Endometrium (tissue), 2 donors: ENCODE results near the gene PPP1R13B.

Source experiments
- FAIRE-seq: peaks from 2 replicates; lab custom pipeline; 2012; peaks lifted over from hg19 to GRCh38; lab: Jason Lieb, UNC
- donor health status: control.
- donor health status: control.

The PPP1R13B gene

GRCh38 chr14:103685276-103686211 lies 161.8 kb downstream of the PPP1R13B start:
- FAIRE-seq: no peak

GRCh38 chr14:103684871-103685270 lies 162.5 kb downstream of the PPP1R13B start:
- FAIRE-seq: no peak

GRCh38 chr14:103684471-103684870 lies 162.9 kb downstream of the PPP1R13B start:
- no peak for FAIRE-seq
